ENCODE data around the gene HIRIP3.

- no peak for TF ChIP-seq ZNF331 (CRISPR knock-in tag; IDR thresholded peaks at IDR 0.05)
- TF ChIP-seq ELF1 (CRISPR knock-in tag; IDR thresholded peaks at IDR 0.05) = no peak
- no peak for TF ChIP-seq MAX (IDR thresholded peaks at IDR 0.05)
- TF ChIP-seq RARG (CRISPR knock-in tag; IDR thresholded peaks at IDR 0.05; ENCODE audit: low read depth) = no peak
- TF ChIP-seq HNF4G (IDR thresholded peaks at IDR 0.05; ENCODE audit: borderline replicate concordance, low read depth, low read length) = no peak
- no peak for TF ChIP-seq HNF4G (CRISPR knock-in tag; IDR thresholded peaks at IDR 0.05; ENCODE audit: borderline replicate concordance, low read depth)
Observed at GRCh38 chr16:30002614-30003346, 7.4 kb upstream of the HIRIP3 start.

All from HepG2 (cell line).